Neutrophil (primary cell): Measurements from ENCODE around the gene UBE2J2.
A peak's percentile ranks its signal among the peaks of the same experiment; 100 is the strongest.

Experiments
- H3K27ac ChIP-seq: fragments of 200-600 bp; sonication (generic); 2 replicates; pipeline ENCODE4 v1.5.1; 2016; ENCODE audit warnings: mild to moderate bottlenecking, moderate library complexity
- H3K27me3 ChIP-seq: fragments of 200-600 bp; sonication (generic); 2 replicates; pipeline ENCODE4 v1.6.0; 2016; ENCODE audit warnings: mild to moderate bottlenecking
- H3K36me3 ChIP-seq: fragments of 200-600 bp; sonication (generic); 2 replicates; pipeline ENCODE4 v1.5.1; 2017
- H3K4me1 ChIP-seq, 2 experiments: fragments of 200-600 bp in 1 of 2; sonication (generic) in 1 of 2; 1 replicate in 1 of 2; 2 replicates in 1 of 2; pipeline versions ENCODE4 v1.5.1 to v1.6.1; 2013 to 2016; ENCODE audit warnings: low read depth in 1 of 2, low read length in 1 of 2, mild to moderate bottlenecking in 1 of 2, moderate library complexity in 1 of 2; ENCODE audit not compliant: control insufficient read depth in 1 of 2, insufficient read depth in 1 of 2
- H3K4me3 ChIP-seq, 2 experiments: fragments of 200-600 bp in 1 of 2; sonication (generic) in 1 of 2; 1 replicate in 1 of 2; 2 replicates in 1 of 2; pipeline ENCODE4 v1.5.1; 2013 to 2016; ENCODE audit warnings: low read depth in 1 of 2, low read length in 1 of 2, mild to moderate bottlenecking in 1 of 2, moderate library complexity in 1 of 2
- H3K9me3 ChIP-seq: fragments of 200-600 bp; sonication (generic); 2 replicates; pipeline ENCODE4 v1.5.1; 2016
- TF ChIP-seq, protein P1 (sequence below): fragments of 200-600 bp; sonication (generic); IDR thresholded peaks from 2 replicates; pipeline ENCODE4 v1.5.1; 2016; ENCODE audit warnings: antibody characterized with exemption

UBE2J2 gene

DNA sequence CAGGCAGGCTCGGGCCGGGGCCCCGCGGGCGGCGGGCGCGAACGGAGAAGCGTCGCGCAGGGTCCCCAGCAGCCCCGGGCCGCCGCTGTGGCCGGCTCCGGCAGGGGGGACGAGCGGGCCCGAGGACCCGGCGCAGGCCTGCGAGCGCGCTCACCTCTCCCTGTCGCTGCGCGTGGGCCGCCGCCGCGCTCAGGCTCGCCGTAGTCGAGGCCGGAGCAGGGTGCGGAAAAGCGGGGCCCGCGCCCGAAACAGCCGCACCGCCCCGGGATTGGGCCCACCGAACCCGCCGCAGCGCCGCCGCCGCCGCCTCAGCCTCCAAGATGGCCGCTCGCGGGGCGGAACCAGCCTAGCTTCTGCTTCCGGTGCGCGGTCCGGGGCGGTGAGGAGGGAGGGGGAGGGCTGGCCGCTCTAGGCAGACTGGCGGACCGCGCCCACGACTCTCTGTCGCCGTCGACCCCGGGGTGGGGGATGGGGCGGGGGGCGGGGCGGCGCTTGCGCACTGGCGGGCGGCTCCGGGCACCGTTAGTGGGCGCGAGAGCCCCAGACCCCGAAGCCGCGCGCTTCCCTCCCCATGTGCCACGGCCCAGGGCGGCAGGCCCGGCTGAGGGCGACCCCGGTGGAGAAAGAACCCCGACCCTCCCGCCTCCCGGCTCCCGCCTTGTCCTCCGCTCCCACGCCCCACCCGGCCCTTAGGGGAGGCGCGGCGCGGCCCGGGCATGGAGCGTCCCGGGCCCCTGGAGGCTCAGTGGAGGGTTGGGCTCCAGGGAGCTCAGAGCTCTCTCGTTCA is at the start of gene UBE2J2:
UBE2J2 (minus strand) TSS at position 343 of the 787 bp plus-strand sequence. CDS start 5,862 bp downstream, outside the sequence.
- Histone ChIP-seq H3K4me1 (peaks cover 29% of the 10 kb centered on the region in 2 experiments), H3K27ac (peak within 1 kb of the TSS; percentile 84), H3K36me3 (peaks cover 18% of the 10 kb centered on the region), H3K27me3 (no peaks in the 10 kb centered on the region), H3K4me3 (peak within 1 kb of the TSS; percentile 86 to 94), H3K9me3 (no peaks in the 10 kb centered on the region)
- TF ChIP-seq, protein P1, sequence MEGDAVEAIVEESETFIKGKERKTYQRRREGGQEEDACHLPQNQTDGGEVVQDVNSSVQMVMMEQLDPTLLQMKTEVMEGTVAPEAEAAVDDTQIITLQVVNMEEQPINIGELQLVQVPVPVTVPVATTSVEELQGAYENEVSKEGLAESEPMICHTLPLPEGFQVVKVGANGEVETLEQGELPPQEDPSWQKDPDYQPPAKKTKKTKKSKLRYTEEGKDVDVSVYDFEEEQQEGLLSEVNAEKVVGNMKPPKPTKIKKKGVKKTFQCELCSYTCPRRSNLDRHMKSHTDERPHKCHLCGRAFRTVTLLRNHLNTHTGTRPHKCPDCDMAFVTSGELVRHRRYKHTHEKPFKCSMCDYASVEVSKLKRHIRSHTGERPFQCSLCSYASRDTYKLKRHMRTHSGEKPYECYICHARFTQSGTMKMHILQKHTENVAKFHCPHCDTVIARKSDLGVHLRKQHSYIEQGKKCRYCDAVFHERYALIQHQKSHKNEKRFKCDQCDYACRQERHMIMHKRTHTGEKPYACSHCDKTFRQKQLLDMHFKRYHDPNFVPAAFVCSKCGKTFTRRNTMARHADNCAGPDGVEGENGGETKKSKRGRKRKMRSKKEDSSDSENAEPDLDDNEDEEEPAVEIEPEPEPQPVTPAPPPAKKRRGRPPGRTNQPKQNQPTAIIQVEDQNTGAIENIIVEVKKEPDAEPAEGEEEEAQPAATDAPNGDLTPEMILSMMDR, result peak; percentile 37

GRCh38 chr1:1322952-1323351 is 49.3 kb upstream of the UBE2J2 start:
- Histone ChIP-seq H3K4me1 (peaks cover 26 to 33% of the 10 kb centered on the region in 2 experiments), H3K27me3 (no peaks in the 10 kb centered on the region), H3K36me3 (peaks cover 51% of the 10 kb centered on the region), H3K27ac (no peak overlapping the region), H3K4me3 (no peak overlapping the region), H3K9me3 (no peaks in the 10 kb centered on the region)
- TF ChIP-seq, protein P1, result no peak

GRCh38 chr1:1322418-1322817 is 48.8 kb upstream of the UBE2J2 start:
- no peak overlapping the region for H3K27ac ChIP-seq
- peaks cover 26 to 33% of the 10 kb centered on the region in 2 experiments for H3K4me1 ChIP-seq
- H3K27me3 ChIP-seq, result no peaks in the 10 kb centered on the region
- H3K36me3 ChIP-seq, result peaks cover 51% of the 10 kb centered on the region
- TF ChIP-seq, protein P1, result no peak
- no peak overlapping the region for H3K4me3 ChIP-seq
- no peaks in the 10 kb centered on the region for H3K9me3 ChIP-seq

DNA sequence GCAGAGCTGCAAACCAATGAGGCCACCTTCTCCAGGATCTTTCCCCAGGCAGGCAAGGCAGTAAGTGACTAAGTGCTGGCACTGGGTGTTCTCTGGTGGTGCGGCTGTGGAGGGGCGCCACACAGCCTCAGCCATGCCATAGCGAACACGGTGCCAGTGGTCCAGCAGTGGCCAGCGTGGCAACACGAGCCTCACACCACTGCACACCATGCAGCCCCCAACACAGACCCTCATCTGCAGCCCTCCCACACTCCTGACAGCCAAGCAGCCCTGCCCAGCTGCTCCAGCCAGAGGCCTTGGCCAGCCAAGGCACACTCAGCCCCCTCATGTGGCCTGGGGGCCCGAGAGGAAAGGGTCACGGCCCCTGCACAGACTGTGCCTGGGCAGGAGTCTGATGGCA is 47.8 kb upstream of the UBE2J2 start:
- Histone ChIP-seq H3K27me3 (no peaks in the 10 kb centered on the region), H3K4me3 (no peak overlapping the region), H3K36me3 (peaks cover 46% of the 10 kb centered on the region), H3K4me1 (peaks cover 25 to 32% of the 10 kb centered on the region in 2 experiments), H3K27ac (no peak overlapping the region), H3K9me3 (no peaks in the 10 kb centered on the region)
- TF ChIP-seq, protein P1, result no peak

GRCh38 chr1:1320666-1321448 is 47.2 kb upstream of the UBE2J2 start:
- Histone ChIP-seq H3K4me3 (no peak overlapping the region), H3K36me3 (peaks cover 49% of the 10 kb centered on the region)

More at GRCh38 chr1:1320666-1321448, 47.2 kb upstream of the UBE2J2 start:
- no peaks in the 10 kb centered on the region for H3K27me3 ChIP-seq
- TF ChIP-seq, protein P1, result no peak
- peaks cover 19 to 26% of the 10 kb centered on the region in 2 experiments for H3K4me1 ChIP-seq
- H3K9me3 ChIP-seq, result no peaks in the 10 kb centered on the region
- H3K27ac ChIP-seq, result no peak overlapping the region
